Measurements from ENCODE around the gene RIBC2. TPM values are rescaled to one million over a fixed set of nuclear protein-coding genes. Genes with fewer than 3 reads are reported as not detected.

RIBC2 gene
- total RNA-seq, 1 donor from 2014 or later = 0.52 TPM

GRCh38 chr22:45465633-45466032 lies 52.1 kb downstream of the RIBC2 start:
- H3K9ac ChIP-seq (ENCODE audit: low read depth in 1 of 3, low read length in 3 of 3) = no peak overlapping the region
- H3K4me3 ChIP-seq (ENCODE audit: low read length in 3 of 3) = no peak overlapping the region
- peaks cover 0 to 3% (median 0%) of the 10 kb centered on the region in 3 donors for H3K9me3 ChIP-seq (ENCODE audit: control insufficient read depth in 3 of 3, low read length in 3 of 3)
- no peaks in the 10 kb centered on the region for H3K36me3 ChIP-seq (ENCODE audit: control insufficient read depth in 3 of 3, insufficient read depth in 3 of 3, low read length in 3 of 3)
- H3K4me1 ChIP-seq (ENCODE audit: control insufficient read depth in 3 of 3, insufficient read depth in 3 of 3, low read length in 3 of 3) = peaks cover 0 to 5% (median 5%) of the 10 kb centered on the region in 3 donors
- H3K27ac ChIP-seq (ENCODE audit: low read depth, low read length) = no peak overlapping the region
- no peaks in the 10 kb centered on the region for H3K27me3 ChIP-seq (ENCODE audit: control insufficient read depth in 3 of 3, insufficient read depth in 3 of 3, low read length in 3 of 3)

GRCh38 chr22:45468872-45469271 lies 55.4 kb downstream of the RIBC2 start:
- Histone ChIP-seq H3K4me1 (ENCODE audit: control insufficient read depth in 3 of 3, insufficient read depth in 3 of 3, low read length in 3 of 3) (peaks cover 0 to 5% (median 5%) of the 10 kb centered on the region in 3 donors), H3K9ac (ENCODE audit: low read depth in 1 of 3, low read length in 3 of 3) (no peak overlapping the region), H3K36me3 (ENCODE audit: control insufficient read depth in 3 of 3, insufficient read depth in 3 of 3, low read length in 3 of 3) (no peaks in the 10 kb centered on the region), H3K4me3 (ENCODE audit: low read length in 3 of 3) (no peak overlapping the region), H3K27ac (ENCODE audit: low read depth, low read length) (no peak overlapping the region), H3K27me3 (ENCODE audit: control insufficient read depth in 3 of 3, insufficient read depth in 3 of 3, low read length in 3 of 3) (no peaks in the 10 kb centered on the region), H3K9me3 (ENCODE audit: control insufficient read depth in 3 of 3, low read length in 3 of 3) (peaks cover 0 to 3% (median 0%) of the 10 kb centered on the region in 3 donors)

- H3K27me3 ChIP-seq (ENCODE audit: control insufficient read depth in 3 of 3, insufficient read depth in 3 of 3, low read length in 3 of 3) = no peaks in the 10 kb centered on the region
- no peak overlapping the region for H3K27ac ChIP-seq (ENCODE audit: low read depth, low read length)
- no peaks in the 10 kb centered on the region for H3K36me3 ChIP-seq (ENCODE audit: control insufficient read depth in 3 of 3, insufficient read depth in 3 of 3, low read length in 3 of 3)
- no peak overlapping the region for H3K4me3 ChIP-seq (ENCODE audit: low read length in 3 of 3)
- peaks cover 0 to 5% (median 5%) of the 10 kb centered on the region in 3 donors for H3K4me1 ChIP-seq (ENCODE audit: control insufficient read depth in 3 of 3, insufficient read depth in 3 of 3, low read length in 3 of 3)
- peaks cover 0 to 3% (median 0%) of the 10 kb centered on the region in 3 donors for H3K9me3 ChIP-seq (ENCODE audit: control insufficient read depth in 3 of 3, low read length in 3 of 3)
- no peak overlapping the region for H3K9ac ChIP-seq (ENCODE audit: low read depth in 1 of 3, low read length in 3 of 3)
Observed at GRCh38 chr22:45469281-45470073, 56.0 kb downstream of the RIBC2 start.

- peaks cover 0 to 3% (median 0%) of the 10 kb centered on the region in 3 donors for H3K9me3 ChIP-seq (ENCODE audit: control insufficient read depth in 3 of 3, low read length in 3 of 3)
- H3K27ac ChIP-seq (ENCODE audit: low read depth, low read length) = no peak overlapping the region
- H3K36me3 ChIP-seq (ENCODE audit: control insufficient read depth in 3 of 3, insufficient read depth in 3 of 3, low read length in 3 of 3) = no peaks in the 10 kb centered on the region
- H3K27me3 ChIP-seq (ENCODE audit: control insufficient read depth in 3 of 3, insufficient read depth in 3 of 3, low read length in 3 of 3) = no peaks in the 10 kb centered on the region
- H3K9ac ChIP-seq (ENCODE audit: low read depth in 1 of 3, low read length in 3 of 3) = no peak overlapping the region
- H3K4me1 ChIP-seq (ENCODE audit: control insufficient read depth in 3 of 3, insufficient read depth in 3 of 3, low read length in 3 of 3) = peaks cover 2 to 10% (median 5%) of the 10 kb centered on the region in 3 donors
- no peak overlapping the region for H3K4me3 ChIP-seq (ENCODE audit: low read length in 3 of 3)
Observed at GRCh38 chr22:45470871-45471270, 57.4 kb downstream of the RIBC2 start.

- H3K36me3 ChIP-seq (ENCODE audit: control insufficient read depth in 3 of 3, insufficient read depth in 3 of 3, low read length in 3 of 3) = no peaks in the 10 kb centered on the region
- H3K27me3 ChIP-seq (ENCODE audit: control insufficient read depth in 3 of 3, insufficient read depth in 3 of 3, low read length in 3 of 3) = peaks cover 0 to 5% (median 0%) of the 10 kb centered on the region in 3 donors
- no peak overlapping the region for H3K9ac ChIP-seq (ENCODE audit: low read depth in 1 of 3, low read length in 3 of 3)
- H3K4me3 ChIP-seq (ENCODE audit: low read length in 3 of 3) = no peak overlapping the region
- peaks cover 5 to 14% (median 6%) of the 10 kb centered on the region in 3 donors for H3K4me1 ChIP-seq (ENCODE audit: control insufficient read depth in 3 of 3, insufficient read depth in 3 of 3, low read length in 3 of 3)
- H3K9me3 ChIP-seq (ENCODE audit: control insufficient read depth in 3 of 3, low read length in 3 of 3) = peaks cover 0 to 3% (median 0%) of the 10 kb centered on the region in 3 donors
- H3K27ac ChIP-seq (ENCODE audit: low read depth, low read length) = no peak overlapping the region
Observed at GRCh38 chr22:45472426-45472825, 58.9 kb downstream of the RIBC2 start.

- Histone ChIP-seq H3K36me3 (ENCODE audit: control insufficient read depth in 3 of 3, insufficient read depth in 3 of 3, low read length in 3 of 3) (no peaks in the 10 kb centered on the region), H3K4me3 (ENCODE audit: low read length in 3 of 3) (no peak overlapping the region), H3K4me1 (ENCODE audit: control insufficient read depth in 3 of 3, insufficient read depth in 3 of 3, low read length in 3 of 3) (peaks cover 5 to 14% (median 9%) of the 10 kb centered on the region in 3 donors), H3K27ac (ENCODE audit: low read depth, low read length) (no peak overlapping the region), H3K9ac (ENCODE audit: low read depth in 1 of 3, low read length in 3 of 3) (no peak overlapping the region), H3K27me3 (ENCODE audit: control insufficient read depth in 3 of 3, insufficient read depth in 3 of 3, low read length in 3 of 3) (peaks cover 0 to 8% (median 0%) of the 10 kb centered on the region in 3 donors), H3K9me3 (ENCODE audit: control insufficient read depth in 3 of 3, low read length in 3 of 3) (no peaks in the 10 kb centered on the region)
Observed at GRCh38 chr22:45473626-45474237, 60.2 kb downstream of the RIBC2 start.

GRCh38 chr22:45475063-45475747 lies 61.7 kb downstream of the RIBC2 start:
- Histone ChIP-seq H3K27me3 (ENCODE audit: control insufficient read depth in 3 of 3, insufficient read depth in 3 of 3, low read length in 3 of 3) (peaks cover 0 to 8% (median 0%) of the 10 kb centered on the region in 3 donors), H3K4me1 (ENCODE audit: control insufficient read depth in 3 of 3, insufficient read depth in 3 of 3, low read length in 3 of 3) (peaks cover 0 to 9% (median 8%) of the 10 kb centered on the region in 3 donors), H3K9ac (ENCODE audit: low read depth in 1 of 3, low read length in 3 of 3) (no peak overlapping the region), H3K4me3 (ENCODE audit: low read length in 3 of 3) (no peak overlapping the region), H3K27ac (ENCODE audit: low read depth, low read length) (no peak overlapping the region), H3K36me3 (ENCODE audit: control insufficient read depth in 3 of 3, insufficient read depth in 3 of 3, low read length in 3 of 3) (no peaks in the 10 kb centered on the region), H3K9me3 (ENCODE audit: control insufficient read depth in 3 of 3, low read length in 3 of 3) (no peaks in the 10 kb centered on the region)

GRCh38 chr22:45475851-45476514 lies 62.5 kb downstream of the RIBC2 start:
- Histone ChIP-seq H3K36me3 (ENCODE audit: control insufficient read depth in 3 of 3, insufficient read depth in 3 of 3, low read length in 3 of 3) (no peaks in the 10 kb centered on the region), H3K4me1 (ENCODE audit: control insufficient read depth in 3 of 3, insufficient read depth in 3 of 3, low read length in 3 of 3) (peaks cover 0 to 9% (median 8%) of the 10 kb centered on the region in 3 donors), H3K9me3 (ENCODE audit: control insufficient read depth in 3 of 3, low read length in 3 of 3) (no peaks in the 10 kb centered on the region), H3K9ac (ENCODE audit: low read depth in 1 of 3, low read length in 3 of 3) (no peak overlapping the region), H3K27ac (ENCODE audit: low read depth, low read length) (no peak overlapping the region), H3K4me3 (ENCODE audit: low read length in 3 of 3) (no peak overlapping the region), H3K27me3 (ENCODE audit: control insufficient read depth in 3 of 3, insufficient read depth in 3 of 3, low read length in 3 of 3) (peaks cover 0 to 11% (median 0%) of the 10 kb centered on the region in 3 donors)

GRCh38 chr22:45476814-45477213 lies 63.3 kb downstream of the RIBC2 start:
- H3K36me3 ChIP-seq (ENCODE audit: control insufficient read depth in 3 of 3, insufficient read depth in 3 of 3, low read length in 3 of 3) = no peaks in the 10 kb centered on the region
- no peak overlapping the region for H3K9ac ChIP-seq (ENCODE audit: low read depth in 1 of 3, low read length in 3 of 3)
- H3K4me3 ChIP-seq (ENCODE audit: low read length in 3 of 3) = no peak overlapping the region
- H3K27ac ChIP-seq (ENCODE audit: low read depth, low read length) = no peak overlapping the region
- H3K9me3 ChIP-seq (ENCODE audit: control insufficient read depth in 3 of 3, low read length in 3 of 3) = no peaks in the 10 kb centered on the region
- H3K4me1 ChIP-seq (ENCODE audit: control insufficient read depth in 3 of 3, insufficient read depth in 3 of 3, low read length in 3 of 3) = peaks cover 0 to 9% (median 8%) of the 10 kb centered on the region in 3 donors
- H3K27me3 ChIP-seq (ENCODE audit: control insufficient read depth in 3 of 3, insufficient read depth in 3 of 3, low read length in 3 of 3) = peaks cover 0 to 11% (median 0%) of the 10 kb centered on the region in 3 donors

Measured in skeletal muscle tissue (tissue), 4 donors.